Measurements from ENCODE around the gene TULP4.

TULP4 gene

GRCh38 chr6:158531566-158531965, 219.3 kb downstream of the TULP4 start:
- no peak for TF ChIP-seq EP300 (IDR thresholded peaks at IDR 0.05; ENCODE audit: borderline replicate concordance)
- TF ChIP-seq REST (IDR thresholded peaks at IDR 0.05; ENCODE audit: low read depth): no peak
- TF ChIP-seq TAF1 (IDR thresholded peaks at IDR 0.05; ENCODE audit: low read depth): no peak
- TF ChIP-seq NFIC (IDR thresholded peaks at IDR 0.05): no peak
- TF ChIP-seq MAX (IDR thresholded peaks at IDR 0.05): no peak
- no peak for TF ChIP-seq RAD21 (IDR thresholded peaks at IDR 0.05; ENCODE audit: low read depth)
- TF ChIP-seq EGR1 (IDR thresholded peaks at IDR 0.05): no peak
- no peak for TF ChIP-seq YY1 (IDR thresholded peaks at IDR 0.05; ENCODE audit: low read depth)
- no peak for TF ChIP-seq ZBTB7A (IDR thresholded peaks at IDR 0.05; ENCODE audit: low read depth)
- no peak for TF ChIP-seq TCF12 (IDR thresholded peaks at IDR 0.05; ENCODE audit: low read depth)
- no peak for TF ChIP-seq CEBPB (IDR thresholded peaks at IDR 0.05)
- no peak for TF ChIP-seq USF1 (IDR thresholded peaks at IDR 0.05)
- no peak for TF ChIP-seq CREB1 (IDR thresholded peaks at IDR 0.05; ENCODE audit: low read depth)
- TF ChIP-seq TEAD4 (IDR thresholded peaks at IDR 0.05): no peak
- TF ChIP-seq FOXM1 (IDR thresholded peaks at IDR 0.05; ENCODE audit: borderline replicate concordance, low read depth): no peak

GRCh38 chr6:158531970-158532369, 219.7 kb downstream of the TULP4 start:
- TF ChIP-seq FOXM1 (IDR thresholded peaks at IDR 0.05; ENCODE audit: borderline replicate concordance, low read depth) (no peak), CREB1 (IDR thresholded peaks at IDR 0.05; ENCODE audit: low read depth) (no peak), EGR1 (IDR thresholded peaks at IDR 0.05) (no peak), NFIC (IDR thresholded peaks at IDR 0.05) (no peak), ZBTB7A (IDR thresholded peaks at IDR 0.05; ENCODE audit: low read depth) (no peak), MAX (IDR thresholded peaks at IDR 0.05) (no peak), TCF12 (IDR thresholded peaks at IDR 0.05; ENCODE audit: low read depth) (no peak), TEAD4 (IDR thresholded peaks at IDR 0.05) (no peak), RAD21 (IDR thresholded peaks at IDR 0.05; ENCODE audit: low read depth) (no peak), REST (IDR thresholded peaks at IDR 0.05; ENCODE audit: low read depth) (no peak), TAF1 (IDR thresholded peaks at IDR 0.05; ENCODE audit: low read depth) (no peak), YY1 (IDR thresholded peaks at IDR 0.05; ENCODE audit: low read depth) (no peak), USF1 (IDR thresholded peaks at IDR 0.05) (no peak), EP300 (IDR thresholded peaks at IDR 0.05; ENCODE audit: borderline replicate concordance) (no peak), CEBPB (IDR thresholded peaks at IDR 0.05) (no peak)

GRCh38 chr6:158536084-158536890, 224.0 kb downstream of the TULP4 start:
- TF ChIP-seq RAD21 (IDR thresholded peaks at IDR 0.05; ENCODE audit: low read depth) (no peak), TEAD4 (IDR thresholded peaks at IDR 0.05) (0 out of 2 replicates have a peak, but pooled peaks have one; percentile 17), YY1 (IDR thresholded peaks at IDR 0.05; ENCODE audit: low read depth) (peak; percentile 72), ZBTB7A (IDR thresholded peaks at IDR 0.05; ENCODE audit: low read depth) (peak; percentile 74; the same call in 1 of the 2 replicates), EGR1 (IDR thresholded peaks at IDR 0.05) (peak; percentile 87), TCF12 (IDR thresholded peaks at IDR 0.05; ENCODE audit: low read depth) (no peak), FOXM1 (IDR thresholded peaks at IDR 0.05; ENCODE audit: borderline replicate concordance, low read depth) (no peak), CREB1 (IDR thresholded peaks at IDR 0.05; ENCODE audit: low read depth) (no peak), MAX (IDR thresholded peaks at IDR 0.05) (peak; percentile 29; the same call in 1 of the 2 replicates), REST (IDR thresholded peaks at IDR 0.05; ENCODE audit: low read depth) (peak; percentile 99), TAF1 (IDR thresholded peaks at IDR 0.05; ENCODE audit: low read depth) (no peak)
